Measurements from ENCODE around the gene DBP. TPM values are rescaled to one million over a fixed set of nuclear protein-coding genes. Genes with fewer than 3 reads are reported as not detected.

The DBP gene
- total RNA-seq, 4 donors from 2014 or later, result 2.4 to 20.1 (median 10.1) TPM

- Histone ChIP-seq H3K27me3 (peaks cover 0 to 11% of the 10 kb centered on the region in 2 donors), H3K4me1 (no peaks in the 10 kb centered on the region), H3K4me3 (no peak overlapping the region), H3K36me3 (no peaks in the 10 kb centered on the region), H3K27ac (no peak overlapping the region), H3K9me3 (no peaks in the 10 kb centered on the region)
- TF ChIP-seq CTCF (IDR thresholded peaks at IDR 0.05) (no peak), EP300 (IDR thresholded peaks at IDR 0.05) (no peak), POLR2A (IDR thresholded peaks at IDR 0.05) (no peak)
- DNase-seq (ENCODE audit: low spot score in 2 of 2), result no peak
- 92 to 94% methylated on average over 39 of the region's 39 CpGs for WGBS, 2 donors
Observed at GRCh38 chr19:48603449-48603848, 33.7 kb downstream of the DBP start.

DNA sequence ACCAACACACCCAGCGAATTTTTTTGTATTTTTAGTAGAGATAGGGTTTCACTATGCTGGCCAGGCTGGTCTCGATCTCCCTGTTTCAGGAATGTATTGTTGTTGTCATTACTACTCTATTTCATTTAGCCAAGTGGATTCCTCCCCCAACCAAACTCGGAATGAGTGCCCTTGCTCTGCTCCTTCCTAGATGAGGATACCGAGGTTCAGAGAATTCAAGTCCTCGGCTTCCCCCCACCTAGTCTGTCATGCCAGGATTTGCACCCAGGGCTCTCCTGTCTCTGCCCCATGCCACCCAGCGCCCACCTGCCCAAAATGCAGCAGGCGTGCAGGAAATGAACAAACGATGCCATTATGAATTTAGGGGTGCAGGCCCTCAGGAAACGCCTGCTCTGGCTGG is 34.2 kb downstream of the DBP start:
- H3K27me3 ChIP-seq, result peaks cover 0 to 12% of the 10 kb centered on the region in 2 donors
- no peak overlapping the region for H3K27ac ChIP-seq
- no peak overlapping the region for H3K4me3 ChIP-seq
- 81 to 89% methylated on average over 9 of the region's 9 CpGs for WGBS, 2 donors
- TF ChIP-seq POLR2A (IDR thresholded peaks at IDR 0.05) (no peak), EP300 (IDR thresholded peaks at IDR 0.05) (no peak), CTCF (IDR thresholded peaks at IDR 0.05) (no peak)
- no peaks in the 10 kb centered on the region for H3K4me1 ChIP-seq
- DNase-seq (ENCODE audit: low spot score in 2 of 2), result no peak
- no peaks in the 10 kb centered on the region for H3K36me3 ChIP-seq
- H3K9me3 ChIP-seq, result no peaks in the 10 kb centered on the region

- WGBS, 2 donors, result 76 to 78% methylated on average over 20 to 21 of the region's 21 CpGs
- TF ChIP-seq POLR2A (IDR thresholded peaks at IDR 0.05) (no peak), CTCF (IDR thresholded peaks at IDR 0.05) (no peak), EP300 (IDR thresholded peaks at IDR 0.05) (no peak)
Observed at GRCh38 chr19:48600679-48601417, 36.3 kb downstream of the DBP start.

GRCh38 chr19:48598996-48599700 is 38.0 kb downstream of the DBP start:
- Histone ChIP-seq H3K4me3 (no peak overlapping the region), H3K27ac (no peak overlapping the region), H3K27me3 (peaks cover 0 to 12% of the 10 kb centered on the region in 2 donors), H3K4me1 (no peaks in the 10 kb centered on the region), H3K9me3 (no peaks in the 10 kb centered on the region), H3K36me3 (no peaks in the 10 kb centered on the region)
- TF ChIP-seq CTCF (IDR thresholded peaks at IDR 0.05) (no peak), POLR2A (IDR thresholded peaks at IDR 0.05) (no peak), EP300 (IDR thresholded peaks at IDR 0.05) (no peak)
- 64 to 67% methylated on average over 30 of the region's 30 CpGs for WGBS, 2 donors
- no peak for DNase-seq (ENCODE audit: low spot score in 2 of 2)

More at GRCh38 chr19:48600679-48601417, 36.3 kb downstream of the DBP start:
- Histone ChIP-seq H3K27me3 (peaks cover 0 to 12% of the 10 kb centered on the region in 2 donors), H3K9me3 (no peaks in the 10 kb centered on the region), H3K36me3 (no peaks in the 10 kb centered on the region), H3K4me1 (no peaks in the 10 kb centered on the region), H3K4me3 (no peak overlapping the region), H3K27ac (no peak overlapping the region)
- DNase-seq (ENCODE audit: low spot score in 2 of 2), result no peak
